ENCODE data around the gene MAP3K8.

MAP3K8 gene

GRCh38 chr10:30505543-30506298 lies 71.7 kb downstream of the MAP3K8 start:
- TF ChIP-seq GATA2 (IDR thresholded peaks at IDR 0.05; ENCODE audit: low read depth, low read length): no peak
- no peak for TF ChIP-seq GATA3 (IDR thresholded peaks at IDR 0.05; ENCODE audit: low read depth, low read length)

GRCh38 chr10:30509508-30509907 lies 75.5 kb downstream of the MAP3K8 start:
- TF ChIP-seq GATA2 (IDR thresholded peaks at IDR 0.05; ENCODE audit: low read depth, low read length): no peak
- TF ChIP-seq GATA3 (IDR thresholded peaks at IDR 0.05; ENCODE audit: low read depth, low read length): no peak

GRCh38 chr10:30510184-30510931 lies 76.4 kb downstream of the MAP3K8 start:
- TF ChIP-seq GATA3 (IDR thresholded peaks at IDR 0.05; ENCODE audit: low read depth, low read length) (no peak), GATA2 (IDR thresholded peaks at IDR 0.05; ENCODE audit: low read depth, low read length) (no peak)

GRCh38 chr10:30510932-30511700 lies 77.1 kb downstream of the MAP3K8 start:
- TF ChIP-seq GATA3 (IDR thresholded peaks at IDR 0.05; ENCODE audit: low read depth, low read length) (no peak), GATA2 (IDR thresholded peaks at IDR 0.05; ENCODE audit: low read depth, low read length) (no peak)

All from SH-SY5Y (cell line).